Right atrium auricular region (tissue), 2 donors: ENCODE results near the gene TTLL9. TPM values are rescaled to one million over a fixed set of nuclear protein-coding genes. Genes with fewer than 3 reads are reported as not detected.

Experiments
- DNase-seq: peaks from one replicate; pipeline ENCODE4 v3.0.0-alpha.2; 2019; ENCODE audit warnings: low spot score
- H3K27ac ChIP-seq, 2 donors: fragments of 200-600 bp; sonication (generic); 1 replicate in 1 of 2; 2 replicates in 1 of 2; pipeline ENCODE4 v1.5.1; 2016 to 2019
- H3K27me3 ChIP-seq, 2 donors: fragments of 200-600 bp; sonication (generic); one replicate each; pipeline versions ENCODE4 v1.5.1 to v1.6.0; 2017 to 2019
- H3K36me3 ChIP-seq: fragments of 200-600 bp; sonication (generic); one replicate; pipeline ENCODE4 v1.5.1; 2016
- H3K4me1 ChIP-seq, 2 donors: fragments of 200-600 bp; sonication (generic); one replicate each; pipeline versions ENCODE4 v1.5.1 to v1.6.0; 2017 to 2019
- H3K4me3 ChIP-seq, 2 donors: fragments of 200-600 bp; sonication (generic); 1 replicate in 1 of 2; 2 replicates in 1 of 2; pipeline ENCODE4 v1.5.1; 2017 to 2019; ENCODE audit warnings: mild to moderate bottlenecking in 1 of 2, moderate library complexity in 1 of 2
- H3K9me3 ChIP-seq, 2 donors: fragments of 200-600 bp; sonication (generic); one replicate each; pipeline ENCODE4 v1.5.1; 2019
- total RNA-seq, 2 donors: library from RNA; depleted of rRNA; stranded (reverse); fragments of >200 nt; gene quantifications; one replicate each; pipeline ENCODE4 v1.1.0, GENCODE V29; 2016
- TF ChIP-seq, protein P1 (sequence below), 2 donors: fragments of 200-600 bp; sonication (generic); IDR thresholded peaks; one replicate each; pipeline ENCODE4 v1.5.1; 2019; ENCODE audit warnings: antibody characterized with exemption in 2 of 2

Gene TTLL9
- total RNA-seq, 2 donors from 2014 or later: not detected

DNA sequence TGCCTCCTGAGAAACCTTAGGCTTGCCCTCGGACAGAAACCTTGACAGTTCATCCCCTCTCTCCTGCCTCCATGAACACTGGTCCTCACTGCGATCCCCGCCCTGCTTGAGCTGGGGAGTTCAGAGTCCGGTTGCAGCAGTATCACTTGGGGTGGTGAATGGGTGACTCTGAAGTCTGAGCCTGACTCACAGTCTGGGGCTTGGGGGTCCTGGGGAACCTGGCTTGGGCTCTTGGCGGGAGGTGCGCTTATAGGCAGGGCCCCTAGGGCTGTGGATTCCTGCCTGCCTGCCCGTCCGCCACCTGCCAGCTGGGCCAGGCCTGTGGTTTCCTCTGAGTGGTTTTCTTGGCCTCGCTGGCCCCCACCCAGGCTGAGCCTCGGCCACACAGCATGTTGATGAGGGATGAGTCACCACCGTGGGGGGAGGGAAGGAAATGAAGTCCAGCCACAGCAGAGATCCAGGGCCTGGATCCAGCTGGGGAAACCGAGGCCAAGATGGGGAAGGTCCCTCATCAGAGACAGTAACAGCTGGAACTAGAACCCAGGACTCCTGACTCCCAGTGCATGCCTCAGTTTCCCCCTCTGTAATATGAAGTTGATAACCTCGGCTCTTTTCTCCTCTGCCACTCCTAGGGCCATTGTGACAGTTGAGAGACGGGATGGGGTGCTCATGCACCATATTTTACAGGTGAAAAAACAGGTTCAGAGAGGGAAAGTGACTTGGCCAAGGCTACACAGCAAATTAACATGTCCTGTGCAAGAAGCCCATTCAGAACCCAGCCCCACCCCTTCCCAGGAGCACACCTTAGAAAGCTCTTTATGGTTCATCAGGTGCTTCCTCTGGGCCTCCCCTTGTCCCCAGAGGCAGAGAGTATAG, 34.2 kb upstream of the TTLL9 start:
- Histone ChIP-seq H3K27me3 (no peaks in the 10 kb centered on the region), H3K4me1 (peaks cover 0 to 48% of the 10 kb centered on the region in 2 donors), H3K27ac (peak overlapping the region; percentile 33 to 61), H3K9me3 (no peaks in the 10 kb centered on the region), H3K4me3 (no peak overlapping the region), H3K36me3 (no peaks in the 10 kb centered on the region)
- DNase-seq: peak; percentile 91
- TF ChIP-seq, protein P1, sequence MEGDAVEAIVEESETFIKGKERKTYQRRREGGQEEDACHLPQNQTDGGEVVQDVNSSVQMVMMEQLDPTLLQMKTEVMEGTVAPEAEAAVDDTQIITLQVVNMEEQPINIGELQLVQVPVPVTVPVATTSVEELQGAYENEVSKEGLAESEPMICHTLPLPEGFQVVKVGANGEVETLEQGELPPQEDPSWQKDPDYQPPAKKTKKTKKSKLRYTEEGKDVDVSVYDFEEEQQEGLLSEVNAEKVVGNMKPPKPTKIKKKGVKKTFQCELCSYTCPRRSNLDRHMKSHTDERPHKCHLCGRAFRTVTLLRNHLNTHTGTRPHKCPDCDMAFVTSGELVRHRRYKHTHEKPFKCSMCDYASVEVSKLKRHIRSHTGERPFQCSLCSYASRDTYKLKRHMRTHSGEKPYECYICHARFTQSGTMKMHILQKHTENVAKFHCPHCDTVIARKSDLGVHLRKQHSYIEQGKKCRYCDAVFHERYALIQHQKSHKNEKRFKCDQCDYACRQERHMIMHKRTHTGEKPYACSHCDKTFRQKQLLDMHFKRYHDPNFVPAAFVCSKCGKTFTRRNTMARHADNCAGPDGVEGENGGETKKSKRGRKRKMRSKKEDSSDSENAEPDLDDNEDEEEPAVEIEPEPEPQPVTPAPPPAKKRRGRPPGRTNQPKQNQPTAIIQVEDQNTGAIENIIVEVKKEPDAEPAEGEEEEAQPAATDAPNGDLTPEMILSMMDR (IDR thresholded peaks at IDR 0.05): no peak

DNA sequence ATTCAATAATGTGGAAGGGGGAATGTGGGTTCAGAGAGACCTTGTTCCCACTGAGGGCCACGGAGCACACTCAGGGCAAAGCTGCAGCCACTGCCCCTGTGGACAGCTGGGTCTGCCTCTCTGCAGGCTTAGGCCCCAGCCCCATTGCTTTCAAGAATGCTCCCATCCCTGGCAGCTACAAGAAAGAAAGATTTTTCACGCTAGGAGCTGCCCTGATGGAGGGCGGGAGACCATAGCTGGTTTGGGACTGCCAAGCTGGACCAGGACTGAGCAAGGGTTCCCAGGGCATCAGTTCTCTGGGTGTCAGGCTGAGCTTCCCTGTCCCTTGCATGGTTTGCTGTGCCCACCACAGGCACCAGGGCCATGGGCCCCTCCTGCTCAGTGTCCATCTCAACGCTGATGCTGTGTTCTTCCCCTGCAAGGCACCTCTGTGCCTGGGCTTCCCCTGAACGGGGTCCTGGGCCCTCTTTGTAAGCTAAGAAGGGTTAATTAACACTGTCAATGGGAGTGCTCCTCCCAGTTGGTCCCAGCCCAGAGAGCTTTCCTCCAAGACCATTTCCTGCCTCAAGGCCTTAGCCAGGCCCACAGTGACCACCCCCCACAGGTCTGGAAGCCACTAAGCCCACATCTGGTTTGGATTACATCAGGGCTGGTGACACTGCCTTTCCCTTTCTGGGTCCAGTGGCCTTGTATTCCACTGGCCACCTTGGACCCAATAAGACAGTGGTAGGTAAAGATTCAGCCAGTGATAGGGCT, 33.4 kb upstream of the TTLL9 start:
- TF ChIP-seq, protein P1 (IDR thresholded peaks at IDR 0.05): no peak
- Histone ChIP-seq H3K27ac (peak overlapping the region; percentile 33 to 61), H3K4me1 (peaks cover 0 to 56% of the 10 kb centered on the region in 2 donors), H3K27me3 (no peaks in the 10 kb centered on the region), H3K4me3 (no peak overlapping the region), H3K9me3 (no peaks in the 10 kb centered on the region), H3K36me3 (no peaks in the 10 kb centered on the region)
- no peak for DNase-seq

DNA sequence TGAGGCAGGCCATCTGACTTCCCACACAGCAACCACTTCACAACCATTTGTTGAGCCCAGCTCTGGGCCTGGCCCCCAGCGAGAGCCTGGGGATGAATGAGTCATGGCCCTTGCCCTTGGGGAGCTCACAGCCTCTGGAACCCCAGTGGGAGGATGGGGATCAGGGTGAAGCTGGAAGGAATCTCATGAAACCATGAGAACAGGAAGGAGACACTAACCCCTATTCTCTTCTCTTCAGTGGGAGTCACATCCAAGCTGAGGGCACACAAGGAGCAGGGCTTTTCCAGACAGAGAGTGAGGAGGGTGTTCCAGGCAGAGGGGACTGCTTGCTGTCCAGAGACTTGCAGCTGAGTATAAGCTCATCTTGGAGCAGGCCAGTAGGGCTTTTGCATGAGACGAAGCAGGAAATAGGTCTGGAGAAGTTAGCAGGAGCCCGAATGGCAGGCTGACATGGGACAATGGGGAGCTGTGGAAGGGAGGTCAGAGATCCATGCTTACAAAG, 32.5 kb upstream of the TTLL9 start:
- Histone ChIP-seq H3K9me3 (no peaks in the 10 kb centered on the region), H3K27me3 (no peaks in the 10 kb centered on the region), H3K4me3 (no peak overlapping the region), H3K27ac (peak overlapping the region in 1 of 2 donors; percentile 56), H3K36me3 (no peaks in the 10 kb centered on the region), H3K4me1 (peaks cover 0 to 65% of the 10 kb centered on the region in 2 donors)
- TF ChIP-seq, protein P1 (IDR thresholded peaks at IDR 0.05): no peak
- no peak for DNase-seq

DNA sequence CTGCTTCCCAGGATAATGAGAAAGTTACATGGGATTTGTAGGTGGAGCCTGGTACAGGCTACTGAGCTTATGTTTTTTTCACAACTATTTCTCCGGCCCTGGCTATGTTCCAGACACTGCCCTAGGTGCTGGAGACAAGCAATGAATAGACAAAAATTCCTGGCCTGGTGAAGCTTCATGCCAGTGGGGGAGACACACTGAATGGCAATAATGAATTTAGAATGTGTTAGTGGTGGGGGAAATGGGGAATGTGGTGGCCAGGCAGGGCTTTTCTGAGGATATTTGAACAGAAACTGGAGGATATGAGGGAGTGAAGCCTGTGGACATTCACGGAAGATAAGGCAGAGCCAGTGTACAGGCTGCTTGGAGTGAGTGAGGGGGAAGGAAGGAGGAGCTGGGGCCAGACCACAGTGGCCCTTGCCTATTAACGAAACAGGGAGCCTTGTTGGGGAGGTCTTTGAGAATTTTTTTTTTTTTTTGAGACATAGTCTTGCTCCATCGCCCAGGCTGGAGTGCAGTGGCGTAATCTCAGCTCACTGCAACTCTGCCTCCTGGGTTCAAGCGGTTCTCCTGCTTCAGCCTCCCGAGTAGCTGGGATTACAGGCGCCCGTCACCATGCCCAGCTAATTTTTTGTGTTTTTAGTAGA, 31.7 kb upstream of the TTLL9 start:
- H3K36me3 ChIP-seq: no peaks in the 10 kb centered on the region
- DNase-seq: no peak
- TF ChIP-seq, protein P1 (IDR thresholded peaks at IDR 0.05): no peak
- peak overlapping the region; percentile 29 to 56 for H3K27ac ChIP-seq
- no peaks in the 10 kb centered on the region for H3K9me3 ChIP-seq
- no peak overlapping the region for H3K4me3 ChIP-seq
- peaks cover 0 to 67% of the 10 kb centered on the region in 2 donors for H3K4me1 ChIP-seq
- no peaks in the 10 kb centered on the region for H3K27me3 ChIP-seq

DNA sequence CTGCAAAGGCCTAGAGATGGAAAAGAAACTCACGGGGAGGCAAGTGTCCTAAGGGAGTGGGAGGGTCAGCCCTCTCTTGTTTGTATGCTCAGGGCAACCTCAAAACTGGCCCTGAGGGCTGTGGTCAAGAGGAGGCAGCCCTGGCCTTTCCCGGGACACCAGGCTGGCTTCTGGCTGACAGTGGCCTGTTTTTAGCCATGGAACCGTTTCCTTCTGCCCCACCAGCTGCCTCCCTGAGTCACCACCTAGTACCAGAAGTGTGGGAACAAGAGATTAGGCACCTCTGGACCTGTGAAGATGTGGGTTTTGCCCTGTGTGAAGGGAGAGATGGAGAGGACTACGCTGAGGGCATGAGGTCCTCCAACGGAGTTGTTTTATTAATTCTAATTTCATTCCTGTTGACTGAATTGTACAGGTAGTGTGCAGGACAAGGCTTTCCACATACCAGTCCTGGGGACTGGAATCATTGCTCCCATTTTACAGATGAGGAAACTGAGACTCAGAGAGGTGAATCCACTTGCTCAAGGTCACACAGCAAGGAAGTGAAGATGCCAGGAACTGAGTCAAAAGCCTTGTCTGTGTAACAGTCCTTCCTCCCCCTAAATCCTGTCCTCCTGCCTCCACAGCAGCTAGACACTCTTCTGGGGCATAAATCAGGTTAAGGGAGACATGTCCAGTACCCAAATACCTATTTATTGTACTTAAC, 30.5 kb upstream of the TTLL9 start:
- DNase-seq: no peak
- peak overlapping the region in 1 of 2 donors; percentile 74 for H3K27ac ChIP-seq

More for the DNA sequence above, 30.5 kb upstream of the TTLL9 start:
- no peaks in the 10 kb centered on the region for H3K36me3 ChIP-seq
- TF ChIP-seq, protein P1 (IDR thresholded peaks at IDR 0.05): no peak
- H3K9me3 ChIP-seq: no peaks in the 10 kb centered on the region
- H3K4me1 ChIP-seq: peaks cover 0 to 65% of the 10 kb centered on the region in 2 donors
- H3K27me3 ChIP-seq: no peaks in the 10 kb centered on the region
- no peak overlapping the region for H3K4me3 ChIP-seq
